H1 (cell line): ENCODE data around the gene CRTAP.

Experiments
- CTCF ChIP-seq, 3 experiments: IDR thresholded peaks; 1 replicate in 2 of 3; 2 replicates in 1 of 3; pipeline versions ENCODE4 v1.5.1 to v1.6.1; 2011; ENCODE audit warnings: low read length in 3 of 3, mild to moderate bottlenecking in 3 of 3, inconsistent platforms in 2 of 3, low read depth in 1 of 3, moderate library complexity in 1 of 3; ENCODE audit not compliant: insufficient read depth in 1 of 3; ENCODE audit errors: control extremely low read depth in 1 of 3
- KDM1A ChIP-seq: fragments of 200-600, 300-600 bp; sonication (generic); IDR thresholded peaks from 2 replicates; pipeline ENCODE4 v1.7.1; 2016; ENCODE audit warnings: mild to moderate bottlenecking, low read length, borderline replicate concordance
- MAX ChIP-seq: IDR thresholded peaks from 2 replicates; pipeline ENCODE4 v1.6.1; 2012; ENCODE audit warnings: inconsistent platforms
- POLR2A ChIP-seq, 2 experiments: IDR thresholded peaks; 1 replicate in 1 of 2; 2 replicates in 1 of 2; pipeline ENCODE4 v1.6.1; 2011; ENCODE audit warnings: low read depth in 2 of 2, low read length in 2 of 2, mild to moderate bottlenecking in 2 of 2; ENCODE audit errors: control extremely low read depth in 1 of 2
- RFX5 ChIP-seq: IDR thresholded peaks from 2 replicates; pipeline ENCODE4 v1.6.1; 2011; ENCODE audit warnings: low read depth, low read length, improper control_type of control experiment, borderline replicate concordance

GRCh38 chr3:33181229-33181628, 67.4 kb downstream of the CRTAP start:
- TF ChIP-seq CTCF (IDR thresholded peaks at IDR 0.05; ENCODE audit: control extremely low read depth in 1 of 3, insufficient read depth in 1 of 3, low read depth in 1 of 3, low read length in 3 of 3) (no peak), KDM1A (no peak), MAX (no peak), RFX5 (no peak), POLR2A (IDR thresholded peaks at IDR 0.05; ENCODE audit: control extremely low read depth in 1 of 2, low read depth in 2 of 2, low read length in 2 of 2) (no peak)
